HL-60 (cell line): ENCODE measurements around the gene CTU1.

ENCODE experiments used
- CTCF ChIP-seq: IDR thresholded peaks from one replicate; pipeline ENCODE4 v1.5.1; 2011; ENCODE audit warnings: low read length, control low read depth, inconsistent platforms; ENCODE audit not compliant: insufficient read depth
- GABPA ChIP-seq: IDR thresholded peaks from 2 replicates; pipeline ENCODE4 v1.6.1; 2012; ENCODE audit warnings: low read depth
- POLR2AphosphoS5 ChIP-seq: IDR thresholded peaks from 2 replicates; pipeline ENCODE4 v1.6.1; 2012; ENCODE audit warnings: low read depth
- REST ChIP-seq: IDR thresholded peaks from 2 replicates; pipeline ENCODE4 v1.6.1; 2012; ENCODE audit warnings: low read depth; ENCODE audit not compliant: insufficient replicate concordance
- SPI1 ChIP-seq: IDR thresholded peaks from 2 replicates; pipeline ENCODE4 v1.6.1; 2012; ENCODE audit warnings: low read depth, mild to moderate bottlenecking, borderline replicate concordance

- TF ChIP-seq POLR2AphosphoS5 = no peak
- TF ChIP-seq CTCF = no peak
- TF ChIP-seq SPI1 = no peak
- no peak for TF ChIP-seq REST
- no peak for TF ChIP-seq GABPA
Observed at GRCh38 chr19:51055866-51056265, 52.3 kb downstream of the CTU1 start.
